GM19193 (cell line): ENCODE measurements around the gene NOX3.

ENCODE experiments used
- POLR2A ChIP-seq: IDR thresholded peaks from 4 replicates; pipeline ENCODE4 v1.6.1; 2011; ENCODE audit not compliant: insufficient read depth, insufficient read length; ENCODE audit errors: extremely low read depth

Gene NOX3

GRCh38 chr6:155455766-155456165 is at the start of gene NOX3:
Gene NOX3 (minus strand): TSS chr6:155455839. CDS start chr6:155455800, 39 bp downstream.
- TF ChIP-seq POLR2A: no peak

GRCh38 chr6:155504848-155505607 is 49.4 kb upstream of the NOX3 start:
- no peak for TF ChIP-seq POLR2A

- TF ChIP-seq POLR2A: no peak
These were observed 46.8 kb upstream of the NOX3 start for GRCh38 chr6:155502393-155502792.

GRCh38 chr6:155499574-155499973 is 43.9 kb upstream of the NOX3 start:
- TF ChIP-seq POLR2A: no peak

GRCh38 chr6:155498370-155498769 is 42.7 kb upstream of the NOX3 start:
- no peak for TF ChIP-seq POLR2A

GRCh38 chr6:155497273-155497672 is 41.6 kb upstream of the NOX3 start:
- TF ChIP-seq POLR2A: no peak

- TF ChIP-seq POLR2A: no peak
These were observed 39.6 kb upstream of the NOX3 start for GRCh38 chr6:155495011-155495768.

GRCh38 chr6:155493694-155494143 is 38.1 kb upstream of the NOX3 start:
- no peak for TF ChIP-seq POLR2A

GRCh38 chr6:155493026-155493693 is 37.5 kb upstream of the NOX3 start:
- no peak for TF ChIP-seq POLR2A

- TF ChIP-seq POLR2A: no peak
These were observed 36.6 kb upstream of the NOX3 start for GRCh38 chr6:155492061-155492735.

- no peak for TF ChIP-seq POLR2A
These were observed 35.8 kb upstream of the NOX3 start for GRCh38 chr6:155491421-155491820.

- no peak for TF ChIP-seq POLR2A
These were observed 31.9 kb upstream of the NOX3 start for GRCh38 chr6:155487371-155488130.

- no peak for TF ChIP-seq POLR2A
These were observed 31.2 kb upstream of the NOX3 start for GRCh38 chr6:155486721-155487294.

GRCh38 chr6:155485756-155486155 is 30.1 kb upstream of the NOX3 start:
- TF ChIP-seq POLR2A: no peak
